Measurements from ENCODE around the gene LARP4B. TPM values are rescaled to one million over a fixed set of nuclear protein-coding genes. Genes with fewer than 3 reads are reported as not detected.

LARP4B gene
- total RNA-seq, 1 donor from 2014 or later, result 58.4 TPM

DNA sequence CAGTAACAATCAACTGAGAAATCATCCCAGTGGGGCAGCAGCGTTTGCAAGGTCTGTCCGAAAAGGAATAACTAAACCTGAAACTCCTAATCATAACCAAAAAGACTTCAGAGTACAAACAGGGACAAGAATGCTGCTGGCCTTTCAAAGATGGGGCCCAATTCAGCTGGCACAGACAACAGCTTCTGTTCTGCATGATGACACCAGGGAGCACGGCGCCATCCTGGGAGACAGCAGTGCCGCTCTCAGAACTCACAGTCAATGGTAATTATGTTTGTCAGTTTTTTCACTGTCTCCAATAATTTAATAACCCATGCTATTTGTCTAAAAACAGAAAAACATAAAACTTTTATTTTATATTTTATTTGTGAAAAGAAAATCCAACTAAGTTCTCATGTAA is 90.0 kb downstream of the LARP4B start:
- no peak overlapping the region for H3K4me3 ChIP-seq (ENCODE audit: low read depth, low read length)
- TF ChIP-seq, protein P1, sequence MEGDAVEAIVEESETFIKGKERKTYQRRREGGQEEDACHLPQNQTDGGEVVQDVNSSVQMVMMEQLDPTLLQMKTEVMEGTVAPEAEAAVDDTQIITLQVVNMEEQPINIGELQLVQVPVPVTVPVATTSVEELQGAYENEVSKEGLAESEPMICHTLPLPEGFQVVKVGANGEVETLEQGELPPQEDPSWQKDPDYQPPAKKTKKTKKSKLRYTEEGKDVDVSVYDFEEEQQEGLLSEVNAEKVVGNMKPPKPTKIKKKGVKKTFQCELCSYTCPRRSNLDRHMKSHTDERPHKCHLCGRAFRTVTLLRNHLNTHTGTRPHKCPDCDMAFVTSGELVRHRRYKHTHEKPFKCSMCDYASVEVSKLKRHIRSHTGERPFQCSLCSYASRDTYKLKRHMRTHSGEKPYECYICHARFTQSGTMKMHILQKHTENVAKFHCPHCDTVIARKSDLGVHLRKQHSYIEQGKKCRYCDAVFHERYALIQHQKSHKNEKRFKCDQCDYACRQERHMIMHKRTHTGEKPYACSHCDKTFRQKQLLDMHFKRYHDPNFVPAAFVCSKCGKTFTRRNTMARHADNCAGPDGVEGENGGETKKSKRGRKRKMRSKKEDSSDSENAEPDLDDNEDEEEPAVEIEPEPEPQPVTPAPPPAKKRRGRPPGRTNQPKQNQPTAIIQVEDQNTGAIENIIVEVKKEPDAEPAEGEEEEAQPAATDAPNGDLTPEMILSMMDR (conservative IDR thresholded peaks at IDR 0.05; ENCODE audit: low read depth, low read length), result no peak
- no peak for DNase-seq (ENCODE audit: low read depth)

DNA sequence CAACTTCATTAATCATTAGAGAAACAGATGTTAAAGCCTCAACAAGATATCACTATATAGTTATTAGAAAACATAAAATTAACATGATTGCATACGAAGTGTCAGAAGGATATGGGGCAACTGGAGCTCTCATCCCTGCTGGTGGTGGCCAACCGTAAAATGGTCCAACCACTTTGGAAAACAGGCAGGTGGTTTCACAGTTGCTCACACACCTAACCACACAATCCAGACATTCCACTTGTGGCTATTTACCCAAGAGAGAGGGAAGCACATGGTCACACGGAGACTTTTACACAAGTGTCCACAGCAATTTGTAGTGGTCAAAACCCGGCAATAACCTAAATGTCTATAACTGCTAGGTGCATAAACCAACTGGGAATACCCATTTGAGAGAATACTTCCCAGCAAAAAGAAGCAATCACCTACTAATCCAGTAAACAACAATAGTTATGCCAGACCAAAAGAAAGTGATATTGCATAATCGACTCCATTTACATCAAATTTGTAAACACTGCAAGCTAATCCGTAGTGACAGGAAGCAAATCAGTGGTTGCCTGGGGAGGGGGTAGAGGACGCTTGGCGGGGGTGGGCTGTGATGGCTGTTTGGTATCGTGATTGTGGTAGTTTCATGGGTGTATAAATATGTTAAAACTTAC is 91.8 kb downstream of the LARP4B start:
- H3K4me3 ChIP-seq (ENCODE audit: low read depth, low read length), result no peak overlapping the region
- no peak for DNase-seq (ENCODE audit: low read depth)
- TF ChIP-seq, protein P1 (conservative IDR thresholded peaks at IDR 0.05; ENCODE audit: low read depth, low read length), result no peak

GRCh38 chr10:836782-837181 is 94.7 kb downstream of the LARP4B start:
- DNase-seq (ENCODE audit: low read depth), result no peak
- TF ChIP-seq, protein P1 (conservative IDR thresholded peaks at IDR 0.05; ENCODE audit: low read depth, low read length), result no peak
- no peak overlapping the region for H3K4me3 ChIP-seq (ENCODE audit: low read depth, low read length)

DNA sequence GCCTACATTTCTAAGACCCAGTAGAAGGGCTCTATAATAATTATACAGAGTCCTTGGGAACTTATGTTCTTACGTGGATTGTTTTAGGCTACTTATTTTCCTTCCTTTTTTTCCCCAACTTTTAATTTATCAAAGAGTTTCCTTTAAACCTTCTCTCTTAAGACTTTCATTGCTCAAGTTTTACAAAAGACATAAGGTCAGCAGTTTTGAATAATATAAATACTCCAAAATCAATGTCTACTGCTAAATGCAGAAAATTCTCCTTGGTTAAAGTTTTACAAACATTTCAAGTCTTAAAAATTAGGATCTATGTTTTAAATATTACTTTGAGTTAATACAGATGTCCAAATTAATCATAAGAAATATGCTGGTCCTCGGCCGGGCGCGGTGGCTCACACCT is 97.0 kb downstream of the LARP4B start:
- DNase-seq (ENCODE audit: low read depth), result no peak
- no peak overlapping the region for H3K4me3 ChIP-seq (ENCODE audit: low read depth, low read length)
- TF ChIP-seq, protein P1 (conservative IDR thresholded peaks at IDR 0.05; ENCODE audit: low read depth, low read length), result no peak

- TF ChIP-seq, protein P1 (conservative IDR thresholded peaks at IDR 0.05; ENCODE audit: low read depth, low read length), result no peak
- H3K4me3 ChIP-seq (ENCODE audit: low read depth, low read length), result no peak overlapping the region
- no peak for DNase-seq (ENCODE audit: low read depth)
These were observed 102.3 kb downstream of the LARP4B start for GRCh38 chr10:829241-829640.

DNA sequence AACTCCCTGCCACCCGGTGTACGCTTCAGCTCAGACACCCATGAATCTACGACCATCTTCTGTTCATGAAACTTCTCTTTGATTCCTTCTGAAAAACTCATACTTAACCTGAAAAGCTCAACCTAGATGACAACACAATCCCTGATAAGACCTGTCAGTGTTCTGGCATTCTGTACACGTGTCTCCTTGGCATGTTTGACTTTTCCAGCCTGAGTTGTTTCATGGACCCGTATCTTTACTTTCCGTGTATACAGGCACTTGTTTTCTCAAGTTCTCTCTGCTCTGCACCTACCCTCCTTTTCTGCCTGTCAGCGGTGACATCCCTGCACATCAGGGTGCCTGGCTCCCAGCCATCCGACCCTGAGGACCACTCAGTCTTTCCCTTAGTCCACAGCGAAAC is 103.3 kb downstream of the LARP4B start:
- DNase-seq (ENCODE audit: low read depth), result no peak
- TF ChIP-seq, protein P1 (conservative IDR thresholded peaks at IDR 0.05; ENCODE audit: low read depth, low read length), result no peak
- no peak overlapping the region for H3K4me3 ChIP-seq (ENCODE audit: low read depth, low read length)

DNA sequence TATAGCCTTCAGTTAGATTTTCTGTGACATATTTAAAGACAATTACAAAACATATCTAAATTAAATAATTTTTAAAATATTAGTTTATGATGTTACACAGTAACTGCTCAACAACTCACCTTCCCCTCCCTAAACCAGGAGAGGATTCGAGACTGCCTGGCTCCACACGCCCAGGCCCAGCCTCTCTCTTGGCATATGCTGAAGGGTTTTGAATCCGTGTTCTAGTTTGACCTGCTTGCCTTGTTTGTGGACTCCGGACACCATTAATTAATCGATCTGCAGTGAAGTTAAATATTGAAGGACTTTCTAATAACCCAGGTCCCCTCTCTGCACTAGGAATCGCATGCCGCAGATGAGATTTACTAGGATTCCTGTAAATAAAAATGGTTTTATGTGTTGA is 106.6 kb downstream of the LARP4B start:
- TF ChIP-seq, protein P1 (conservative IDR thresholded peaks at IDR 0.05; ENCODE audit: low read depth, low read length), result no peak
- no peak for DNase-seq (ENCODE audit: low read depth)
- no peak overlapping the region for H3K4me3 ChIP-seq (ENCODE audit: low read depth, low read length)
